HEK293 (cell line): ENCODE data around the gene HMSD.

Experiments used
- ZNF501 ChIP-seq: fragments of 450-650 bp; formaldehyde crosslinking; IDR thresholded peaks from 2 replicates; pipeline ENCODE4 v1.5.1; 2016; ENCODE audit warnings: missing biosample characterization, missing genetic modification characterization
- TF ChIP-seq, protein P1 (sequence below): fragments of 450-650 bp; formaldehyde crosslinking; IDR thresholded peaks from 2 replicates; pipeline ENCODE4 v1.5.1; 2017; ENCODE audit warnings: missing biosample characterization, mild to moderate bottlenecking, missing genetic modification characterization, moderate library complexity
- TF ChIP-seq, protein P2 (sequence below): fragments of 450-650 bp; formaldehyde crosslinking; IDR thresholded peaks from 2 replicates; pipeline ENCODE4 v1.5.1; 2016; ENCODE audit warnings: missing biosample characterization, missing genetic modification characterization

DNA sequence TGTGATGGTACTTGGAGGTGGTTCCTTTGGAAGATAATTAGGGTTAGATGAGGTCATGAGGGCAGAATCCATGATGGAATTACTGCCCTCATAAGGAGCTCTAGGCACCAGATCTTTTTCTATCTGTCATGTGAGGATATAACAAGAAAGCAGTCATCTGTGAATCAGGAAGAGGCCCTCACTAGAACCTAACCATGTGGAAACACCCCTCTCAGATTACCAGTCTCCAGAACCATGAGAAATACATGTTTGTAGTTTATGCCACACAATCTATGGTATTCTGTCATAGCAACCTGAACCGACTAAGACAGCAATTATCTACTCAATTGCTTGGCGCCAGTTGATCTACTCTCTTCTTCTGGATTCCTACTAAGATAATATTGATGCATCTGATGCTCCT, 43.7 kb upstream of the HMSD start:
- TF ChIP-seq, protein P1, sequence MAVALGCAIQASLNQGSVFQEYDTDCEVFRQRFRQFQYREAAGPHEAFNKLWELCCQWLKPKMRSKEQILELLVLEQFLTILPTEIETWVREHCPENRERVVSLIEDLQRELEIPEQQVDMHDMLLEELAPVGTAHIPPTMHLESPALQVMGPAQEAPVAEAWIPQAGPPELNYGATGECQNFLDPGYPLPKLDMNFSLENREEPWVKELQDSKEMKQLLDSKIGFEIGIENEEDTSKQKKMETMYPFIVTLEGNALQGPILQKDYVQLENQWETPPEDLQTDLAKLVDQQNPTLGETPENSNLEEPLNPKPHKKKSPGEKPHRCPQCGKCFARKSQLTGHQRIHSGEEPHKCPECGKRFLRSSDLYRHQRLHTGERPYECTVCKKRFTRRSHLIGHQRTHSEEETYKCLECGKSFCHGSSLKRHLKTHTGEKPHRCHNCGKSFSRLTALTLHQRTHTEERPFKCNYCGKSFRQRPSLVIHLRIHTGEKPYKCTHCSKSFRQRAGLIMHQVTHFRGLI (tag by site-specific recombination): no peak
- no peak for TF ChIP-seq ZNF501 (tag by site-specific recombination)
- TF ChIP-seq, protein P2, sequence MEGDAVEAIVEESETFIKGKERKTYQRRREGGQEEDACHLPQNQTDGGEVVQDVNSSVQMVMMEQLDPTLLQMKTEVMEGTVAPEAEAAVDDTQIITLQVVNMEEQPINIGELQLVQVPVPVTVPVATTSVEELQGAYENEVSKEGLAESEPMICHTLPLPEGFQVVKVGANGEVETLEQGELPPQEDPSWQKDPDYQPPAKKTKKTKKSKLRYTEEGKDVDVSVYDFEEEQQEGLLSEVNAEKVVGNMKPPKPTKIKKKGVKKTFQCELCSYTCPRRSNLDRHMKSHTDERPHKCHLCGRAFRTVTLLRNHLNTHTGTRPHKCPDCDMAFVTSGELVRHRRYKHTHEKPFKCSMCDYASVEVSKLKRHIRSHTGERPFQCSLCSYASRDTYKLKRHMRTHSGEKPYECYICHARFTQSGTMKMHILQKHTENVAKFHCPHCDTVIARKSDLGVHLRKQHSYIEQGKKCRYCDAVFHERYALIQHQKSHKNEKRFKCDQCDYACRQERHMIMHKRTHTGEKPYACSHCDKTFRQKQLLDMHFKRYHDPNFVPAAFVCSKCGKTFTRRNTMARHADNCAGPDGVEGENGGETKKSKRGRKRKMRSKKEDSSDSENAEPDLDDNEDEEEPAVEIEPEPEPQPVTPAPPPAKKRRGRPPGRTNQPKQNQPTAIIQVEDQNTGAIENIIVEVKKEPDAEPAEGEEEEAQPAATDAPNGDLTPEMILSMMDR (tag by site-specific recombination): no peak
